Memory B cell (primary cell): ENCODE results near the gene TRMT1.

ENCODE experiments used
- ATAC-seq: fragments of 150-1000 bp; cut with Tn5 transposase; 2 replicates; pipeline ENCODE4 v1.10.0; 2021; ENCODE audit warnings: low read depth, mild to moderate bottlenecking, moderate library complexity
- DNase-seq, 2 donors: peaks; one replicate each; pipeline ENCODE4 v3.0.0; 2022; ENCODE audit warnings: low spot score in 2 of 2
- H3K27ac Mint-ChIP-seq: one replicate; pipeline ENCODE4 v1.8.0; 2022; ENCODE audit warnings: mild to moderate bottlenecking, moderate library complexity, mixed read lengths
- H3K27me3 Mint-ChIP-seq: one replicate; pipeline ENCODE4 v1.8.0; 2022; ENCODE audit warnings: mixed read lengths
- H3K36me3 Mint-ChIP-seq: one replicate; pipeline ENCODE4 v1.8.0; 2022; ENCODE audit warnings: mild to moderate bottlenecking, mixed read lengths
- H3K4me1 Mint-ChIP-seq: one replicate; pipeline ENCODE4 v1.8.0; 2022; ENCODE audit warnings: mixed read lengths
- H3K4me3 Mint-ChIP-seq: one replicate; pipeline ENCODE4 v1.8.0; 2022; ENCODE audit warnings: mild to moderate bottlenecking, moderate library complexity, mixed read lengths
- H3K9me3 Mint-ChIP-seq: one replicate; pipeline ENCODE4 v1.8.0; 2022; ENCODE audit warnings: mixed read lengths

The TRMT1 gene

GRCh38 chr19:13089139-13089856, 27.2 kb downstream of the TRMT1 start:
- ATAC-seq, result peak; percentile 65
- H3K9me3 Mint-ChIP-seq, result no peaks in the 10 kb centered on the region

GRCh38 chr19:13087795-13088537, 28.6 kb downstream of the TRMT1 start:
- Mint-ChIP-seq H3K27ac (no peak overlapping the region), H3K27me3 (peaks cover 4% of the 10 kb centered on the region), H3K9me3 (no peaks in the 10 kb centered on the region), H3K4me1 (no peaks in the 10 kb centered on the region), H3K4me3 (no peak overlapping the region), H3K36me3 (no peaks in the 10 kb centered on the region)
- no peak for DNase-seq
- ATAC-seq, result no peak

More at GRCh38 chr19:13089139-13089856, 27.2 kb downstream of the TRMT1 start:
- no peaks in the 10 kb centered on the region for H3K36me3 Mint-ChIP-seq
- no peak overlapping the region for H3K27ac Mint-ChIP-seq
- H3K4me3 Mint-ChIP-seq, result no peak overlapping the region
- no peak for DNase-seq
- peaks cover 7% of the 10 kb centered on the region for H3K4me1 Mint-ChIP-seq
- H3K27me3 Mint-ChIP-seq, result peaks cover 3% of the 10 kb centered on the region

- H3K36me3 Mint-ChIP-seq, result no peaks in the 10 kb centered on the region
- H3K9me3 Mint-ChIP-seq, result no peaks in the 10 kb centered on the region
- no peak overlapping the region for H3K27ac Mint-ChIP-seq
- ATAC-seq, result no peak
- no peaks in the 10 kb centered on the region for H3K4me1 Mint-ChIP-seq
- DNase-seq, result no peak
- H3K27me3 Mint-ChIP-seq, result peaks cover 5% of the 10 kb centered on the region
- H3K4me3 Mint-ChIP-seq, result no peak overlapping the region
Measured at GRCh38 chr19:13087295-13087694, 29.2 kb downstream of the TRMT1 start.

- ATAC-seq (no peak), DNase-seq (no peak)
- H3K27me3 Mint-ChIP-seq, result peaks cover 5% of the 10 kb centered on the region
- no peak overlapping the region for H3K27ac Mint-ChIP-seq
- H3K4me3 Mint-ChIP-seq, result no peak overlapping the region
- no peaks in the 10 kb centered on the region for H3K4me1 Mint-ChIP-seq
- H3K36me3 Mint-ChIP-seq, result no peaks in the 10 kb centered on the region
- no peaks in the 10 kb centered on the region for H3K9me3 Mint-ChIP-seq
Measured at GRCh38 chr19:13086341-13086740, 30.2 kb downstream of the TRMT1 start.

- Mint-ChIP-seq H3K27ac (no peak overlapping the region), H3K9me3 (no peaks in the 10 kb centered on the region), H3K4me3 (no peak overlapping the region), H3K4me1 (no peaks in the 10 kb centered on the region), H3K36me3 (no peaks in the 10 kb centered on the region), H3K27me3 (peaks cover 5% of the 10 kb centered on the region)
- ATAC-seq (no peak), DNase-seq (no peak)
Measured at GRCh38 chr19:13085666-13086065, 30.9 kb downstream of the TRMT1 start.

GRCh38 chr19:13083627-13084026, 32.9 kb downstream of the TRMT1 start:
- no peak overlapping the region for H3K4me3 Mint-ChIP-seq

GRCh38 chr19:13083008-13083404, 33.5 kb downstream of the TRMT1 start:
- H3K27ac Mint-ChIP-seq, result no peak overlapping the region
- H3K27me3 Mint-ChIP-seq, result peaks cover 5% of the 10 kb centered on the region
- H3K9me3 Mint-ChIP-seq, result no peaks in the 10 kb centered on the region
- no peak overlapping the region for H3K4me3 Mint-ChIP-seq
- no peak for ATAC-seq
- no peaks in the 10 kb centered on the region for H3K36me3 Mint-ChIP-seq
- no peak for DNase-seq
- H3K4me1 Mint-ChIP-seq, result no peaks in the 10 kb centered on the region

More at GRCh38 chr19:13083627-13084026, 32.9 kb downstream of the TRMT1 start:
- Mint-ChIP-seq H3K4me1 (no peaks in the 10 kb centered on the region), H3K9me3 (no peaks in the 10 kb centered on the region), H3K27ac (no peak overlapping the region), H3K36me3 (no peaks in the 10 kb centered on the region), H3K27me3 (peaks cover 5% of the 10 kb centered on the region)
- DNase-seq (no peak), ATAC-seq (no peak)

GRCh38 chr19:13082192-13083007, 34.1 kb downstream of the TRMT1 start:
- Mint-ChIP-seq H3K4me1 (no peaks in the 10 kb centered on the region), H3K9me3 (no peaks in the 10 kb centered on the region), H3K27ac (no peak overlapping the region), H3K36me3 (no peaks in the 10 kb centered on the region), H3K4me3 (no peak overlapping the region), H3K27me3 (peaks cover 5% of the 10 kb centered on the region)
- ATAC-seq (no peak), DNase-seq (no peak)

- Mint-ChIP-seq H3K9me3 (no peaks in the 10 kb centered on the region), H3K27ac (no peak overlapping the region), H3K4me3 (no peak overlapping the region), H3K4me1 (no peaks in the 10 kb centered on the region), H3K27me3 (peaks cover 7% of the 10 kb centered on the region), H3K36me3 (no peaks in the 10 kb centered on the region)
- DNase-seq, result no peak
- ATAC-seq, result no peak
Measured at GRCh38 chr19:13079542-13079986, 37.0 kb downstream of the TRMT1 start.

- no peaks in the 10 kb centered on the region for H3K4me1 Mint-ChIP-seq
- no peak overlapping the region for H3K4me3 Mint-ChIP-seq
- no peaks in the 10 kb centered on the region for H3K9me3 Mint-ChIP-seq
- ATAC-seq (no peak), DNase-seq (no peak)
- no peaks in the 10 kb centered on the region for H3K36me3 Mint-ChIP-seq
- H3K27ac Mint-ChIP-seq, result no peak overlapping the region
- peaks cover 7% of the 10 kb centered on the region for H3K27me3 Mint-ChIP-seq
Measured at GRCh38 chr19:13078897-13079541, 37.5 kb downstream of the TRMT1 start.

GRCh38 chr19:13078381-13078780, 38.2 kb downstream of the TRMT1 start:
- no peak overlapping the region for H3K4me3 Mint-ChIP-seq
- ATAC-seq, result no peak
- no peak for DNase-seq
- no peaks in the 10 kb centered on the region for H3K9me3 Mint-ChIP-seq
- no peak overlapping the region for H3K27ac Mint-ChIP-seq
- H3K36me3 Mint-ChIP-seq, result no peaks in the 10 kb centered on the region
- peaks cover 10% of the 10 kb centered on the region for H3K27me3 Mint-ChIP-seq
- no peaks in the 10 kb centered on the region for H3K4me1 Mint-ChIP-seq

GRCh38 chr19:13077240-13077639, 39.3 kb downstream of the TRMT1 start:
- H3K4me1 Mint-ChIP-seq, result no peaks in the 10 kb centered on the region
- DNase-seq (no peak), ATAC-seq (no peak)
- H3K27me3 Mint-ChIP-seq, result peaks cover 8% of the 10 kb centered on the region
- H3K27ac Mint-ChIP-seq, result no peak overlapping the region
- H3K36me3 Mint-ChIP-seq, result no peaks in the 10 kb centered on the region
- no peaks in the 10 kb centered on the region for H3K9me3 Mint-ChIP-seq
- no peak overlapping the region for H3K4me3 Mint-ChIP-seq

GRCh38 chr19:13076787-13077186, 39.8 kb downstream of the TRMT1 start:
- Mint-ChIP-seq H3K27ac (no peak overlapping the region), H3K36me3 (no peaks in the 10 kb centered on the region), H3K9me3 (no peaks in the 10 kb centered on the region), H3K4me1 (no peaks in the 10 kb centered on the region), H3K27me3 (peaks cover 8% of the 10 kb centered on the region), H3K4me3 (no peak overlapping the region)
- no peak for ATAC-seq
- no peak for DNase-seq

GRCh38 chr19:13076320-13076719, 40.2 kb downstream of the TRMT1 start:
- Mint-ChIP-seq H3K4me3 (no peak overlapping the region), H3K4me1 (no peaks in the 10 kb centered on the region), H3K27ac (no peak overlapping the region), H3K9me3 (no peaks in the 10 kb centered on the region), H3K36me3 (no peaks in the 10 kb centered on the region), H3K27me3 (peaks cover 8% of the 10 kb centered on the region)
- DNase-seq (no peak), ATAC-seq (no peak)
